Progenitor cell of endocrine pancreas (in vitro differentiated cells): Measurements from ENCODE around the gene SCN9A. TPM values are rescaled to one million over a fixed set of nuclear protein-coding genes. Genes with fewer than 3 reads are reported as not detected.

ENCODE experiments used
- DNase-seq: peaks from one replicate; pipeline ENCODE4 v3.0.0; 2021; ENCODE audit warnings: low spot score; ENCODE audit not compliant: unreplicated experiment
- H3K27ac Mint-ChIP-seq: 2 replicates; pipeline ENCODE4 v1.8.0; 2021; ENCODE audit warnings: mild to moderate bottlenecking, moderate library complexity, mixed read lengths
- H3K27me3 Mint-ChIP-seq: 2 replicates; pipeline ENCODE4 v1.8.0; 2021; ENCODE audit warnings: mixed read lengths
- H3K36me3 Mint-ChIP-seq: 2 replicates; pipeline ENCODE4 v1.8.0; 2022; ENCODE audit warnings: mixed read lengths; ENCODE audit not compliant: insufficient read depth
- H3K4me1 Mint-ChIP-seq: 2 replicates; pipeline ENCODE4 v1.8.0; 2021; ENCODE audit warnings: low read depth, mixed read lengths
- H3K4me3 Mint-ChIP-seq: 2 replicates; pipeline ENCODE4 v1.8.0; 2021; ENCODE audit warnings: low read depth, mild to moderate bottlenecking, moderate library complexity, mixed read lengths
- H3K9me3 Mint-ChIP-seq: 2 replicates; pipeline ENCODE4 v1.8.0; 2021; ENCODE audit warnings: low read depth, mixed read lengths
- CTCF ChIP-seq: fragments of 200-600 bp; sonication (generic); IDR thresholded peaks from one replicate; pipeline ENCODE4 v1.5.0; 2021; ENCODE audit warnings: antibody characterized with exemption, mild to moderate bottlenecking; ENCODE audit not compliant: unreplicated experiment
- total RNA-seq: library from RNA; stranded (reverse); gene quantifications from 2 replicates; pipeline ENCODE4 v1.2.1, GENCODE V29; 2021

SCN9A gene
- total RNA-seq, 1 donor from 2014 or later, result 23.7 TPM

- no peaks in the 10 kb centered on the region for H3K9me3 Mint-ChIP-seq
- TF ChIP-seq CTCF, result no peak
- no peak for DNase-seq
- peaks cover 29% of the 10 kb centered on the region for H3K4me1 Mint-ChIP-seq
- peaks cover 24% of the 10 kb centered on the region for H3K27me3 Mint-ChIP-seq
- H3K27ac Mint-ChIP-seq, result no peak overlapping the region
- H3K36me3 Mint-ChIP-seq, result no peaks in the 10 kb centered on the region
- H3K4me3 Mint-ChIP-seq, result peak overlapping the region; percentile 94
Observed at GRCh38 chr2:166376488-166376828, 714 bp upstream of the SCN9A start.

GRCh38 chr2:166375195-166375735 lies 479 bp downstream of the SCN9A start:
- H3K36me3 Mint-ChIP-seq, result no peaks in the 10 kb centered on the region
- H3K9me3 Mint-ChIP-seq, result no peaks in the 10 kb centered on the region
- no peak for DNase-seq
- H3K4me1 Mint-ChIP-seq, result peaks cover 31% of the 10 kb centered on the region
- H3K27me3 Mint-ChIP-seq, result peaks cover 24% of the 10 kb centered on the region
- H3K4me3 Mint-ChIP-seq, result peak overlapping the region; percentile 94
- no peak for TF ChIP-seq CTCF
- H3K27ac Mint-ChIP-seq, result peak overlapping the region; percentile 94

- Mint-ChIP-seq H3K4me3 (peak overlapping the region; percentile 55), H3K27ac (no peak overlapping the region), H3K36me3 (no peaks in the 10 kb centered on the region), H3K9me3 (no peaks in the 10 kb centered on the region), H3K27me3 (peaks cover 19% of the 10 kb centered on the region), H3K4me1 (peaks cover 31% of the 10 kb centered on the region)
- no peak for DNase-seq
- no peak for TF ChIP-seq CTCF
Observed at GRCh38 chr2:166373951-166374350, 1.8 kb downstream of the SCN9A start.

GRCh38 chr2:166373539-166373938 lies 2.2 kb downstream of the SCN9A start:
- no peak for TF ChIP-seq CTCF
- Mint-ChIP-seq H3K36me3 (no peaks in the 10 kb centered on the region), H3K9me3 (no peaks in the 10 kb centered on the region), H3K4me3 (no peak overlapping the region), H3K27ac (no peak overlapping the region), H3K27me3 (peaks cover 18% of the 10 kb centered on the region), H3K4me1 (peaks cover 31% of the 10 kb centered on the region)
- DNase-seq, result no peak

GRCh38 chr2:166373105-166373504 lies 2.6 kb downstream of the SCN9A start:
- no peaks in the 10 kb centered on the region for H3K36me3 Mint-ChIP-seq

More at GRCh38 chr2:166373105-166373504, 2.6 kb downstream of the SCN9A start:
- no peaks in the 10 kb centered on the region for H3K9me3 Mint-ChIP-seq
- no peak for DNase-seq
- no peak overlapping the region for H3K4me3 Mint-ChIP-seq
- no peak for TF ChIP-seq CTCF
- H3K27ac Mint-ChIP-seq, result no peak overlapping the region
- peaks cover 31% of the 10 kb centered on the region for H3K4me1 Mint-ChIP-seq
- peaks cover 15% of the 10 kb centered on the region for H3K27me3 Mint-ChIP-seq
